GM19328 (cell line): ENCODE data around the gene VWA8.
"Not testable (repeated sequence)": the region's sequence is repeated elsewhere in the genome, so short reads cannot be mapped to it uniquely, and the experiment has no call there.

Source experiments
- ATAC-seq: cut with Tn5 transposase; IDR thresholded peaks from one replicate; pipeline ENCODE4 v1.9.1; 2021; ENCODE audit warnings: mild to moderate bottlenecking, moderate library complexity; ENCODE audit not compliant: unreplicated experiment

VWA8 gene

DNA sequence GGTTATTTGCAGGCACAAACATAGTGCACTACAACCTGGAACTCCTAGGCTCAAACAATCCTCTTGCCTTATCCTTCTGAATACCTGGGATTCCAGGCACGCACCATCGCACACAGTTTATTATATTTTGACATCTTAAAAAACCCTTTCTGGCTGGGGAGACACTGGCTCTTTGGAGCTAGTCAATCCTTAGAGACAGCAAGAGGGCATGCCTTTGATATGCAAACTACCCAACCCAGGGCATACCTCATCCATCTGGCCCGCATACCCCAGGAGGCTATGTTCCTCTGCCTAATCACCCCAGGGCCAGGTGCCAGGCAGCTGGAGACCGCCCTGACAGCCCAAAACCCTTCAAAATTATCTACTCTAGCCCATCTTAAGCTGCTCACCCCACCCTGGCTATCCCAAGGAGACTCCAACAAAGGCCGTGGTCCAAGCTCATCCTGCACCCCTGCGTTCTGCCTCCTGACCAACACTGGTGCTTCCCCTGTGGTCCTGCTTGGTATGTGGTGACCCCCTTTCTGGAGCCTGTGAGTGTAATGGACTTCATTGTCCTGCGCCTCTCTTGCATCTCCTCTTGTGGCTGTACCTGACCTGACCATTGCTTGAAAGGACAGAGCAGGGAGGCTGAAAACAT lies 417.1 kb downstream of the VWA8 start:
- ATAC-seq: no peak

GRCh38 chr13:41542799-41543198 lies 418.1 kb downstream of the VWA8 start:
- not testable (repeated sequence) for ATAC-seq

DNA sequence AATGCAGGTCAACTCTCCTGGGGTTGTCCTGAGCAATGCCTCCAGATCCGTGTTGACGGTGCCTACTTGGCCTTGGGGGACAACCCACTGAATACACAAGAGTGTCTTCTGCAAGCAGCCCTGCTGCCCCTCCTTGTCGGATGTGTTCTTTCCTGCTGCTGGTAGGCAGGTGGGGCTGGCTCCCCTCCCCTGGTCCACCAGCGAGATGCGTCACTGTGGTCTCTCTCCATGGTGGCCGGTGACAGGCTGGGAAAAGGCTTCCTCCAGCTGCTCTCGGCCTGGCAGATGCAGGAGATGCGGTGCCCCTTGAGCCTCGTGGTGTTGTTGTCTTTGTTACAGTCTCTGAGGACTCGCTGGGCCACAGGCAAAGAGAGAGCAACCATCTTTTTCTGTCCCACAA lies 418.6 kb downstream of the VWA8 start:
- no peak for ATAC-seq

GRCh38 chr13:41541142-41541938 lies 419.6 kb downstream of the VWA8 start:
- ATAC-seq: no peak

DNA sequence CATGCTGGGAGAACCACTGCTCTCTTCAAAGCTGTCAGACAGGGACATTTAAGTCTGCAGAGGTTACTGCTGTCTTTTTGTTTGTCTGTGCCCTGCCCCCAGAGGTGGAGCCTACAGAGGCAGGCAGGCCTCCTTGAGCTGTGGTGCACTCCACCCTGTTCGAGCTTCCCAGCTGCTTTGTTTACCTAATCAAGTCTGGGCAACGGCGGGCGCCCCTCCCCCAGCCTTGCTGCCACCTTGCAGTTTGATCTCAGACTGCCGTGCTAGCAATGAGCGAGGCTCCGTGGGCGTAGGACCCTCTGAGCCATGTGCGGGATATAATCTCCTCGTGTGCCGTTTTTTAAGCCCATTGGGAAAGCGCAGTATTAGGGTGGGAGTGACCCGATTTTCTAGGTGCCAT lies 420.7 kb downstream of the VWA8 start:
- ATAC-seq: not testable (repeated sequence)

- ATAC-seq: no peak
Measured at GRCh38 chr13:41533266-41534052, 427.4 kb downstream of the VWA8 start.

DNA sequence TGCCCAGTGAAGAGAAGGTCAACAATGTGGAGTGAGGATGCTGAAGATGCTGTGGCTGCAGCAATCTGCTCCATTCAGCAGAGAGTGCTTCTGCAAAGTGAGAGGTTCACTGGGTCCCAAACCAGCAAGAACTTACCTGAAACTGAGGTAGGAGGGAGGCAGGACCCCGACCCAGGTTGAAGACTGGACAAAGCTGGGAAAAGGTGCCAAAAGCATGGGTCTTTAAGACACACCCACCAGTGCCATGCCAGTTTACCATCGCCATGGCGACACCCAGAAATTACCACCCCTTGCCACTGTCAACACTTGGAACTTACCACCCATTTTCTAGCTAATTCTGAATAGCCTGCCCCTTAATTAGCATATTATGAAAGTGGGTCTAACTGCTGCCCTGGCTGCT lies 432.9 kb downstream of the VWA8 start:
- ATAC-seq: no peak

DNA sequence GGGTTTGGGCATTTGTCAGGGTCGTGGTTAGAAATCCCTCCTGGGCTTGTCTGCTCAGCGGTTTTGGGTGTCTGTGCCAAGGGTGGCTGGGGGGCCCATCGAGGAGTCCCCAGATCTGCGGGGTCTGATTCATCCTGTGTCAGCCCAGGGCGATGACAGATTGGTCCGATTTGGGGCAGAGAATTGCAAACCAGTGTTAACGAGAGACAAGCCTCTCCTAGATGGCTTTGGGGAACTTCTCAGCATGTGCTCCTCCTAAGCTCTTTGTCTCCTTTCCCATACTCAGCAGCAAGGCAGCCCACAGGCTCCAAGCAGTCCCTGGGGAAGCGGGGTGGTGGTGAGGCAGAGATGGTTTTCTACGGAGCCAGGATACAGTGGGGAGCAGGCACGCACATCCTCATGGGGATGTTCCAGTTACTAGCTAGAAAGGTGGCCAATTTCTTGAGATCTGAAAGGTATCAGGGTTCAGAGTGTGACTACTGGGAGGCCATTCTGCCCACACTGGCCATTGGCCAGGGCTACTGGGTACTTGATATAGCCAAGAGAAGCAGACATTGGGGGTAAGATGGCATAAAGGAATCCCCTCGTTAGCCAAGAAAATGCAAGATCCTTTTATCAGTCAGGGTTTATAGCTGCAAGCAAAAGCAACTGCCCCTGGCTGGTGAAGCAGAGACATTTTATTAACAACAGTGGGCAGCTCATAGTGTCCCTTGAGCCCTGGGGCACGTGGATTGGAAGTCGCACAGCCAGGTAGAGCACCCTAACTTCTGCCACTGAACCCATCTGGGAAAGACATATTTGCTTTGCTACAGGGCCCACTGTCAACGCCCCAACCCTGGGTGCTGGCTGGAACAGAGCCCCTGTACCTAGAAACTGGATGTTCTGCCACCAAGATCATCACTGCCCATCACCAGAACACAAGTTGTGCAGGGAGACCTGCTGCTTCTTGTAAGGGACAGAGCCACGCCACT lies 440.0 kb downstream of the VWA8 start:
- no peak for ATAC-seq

DNA sequence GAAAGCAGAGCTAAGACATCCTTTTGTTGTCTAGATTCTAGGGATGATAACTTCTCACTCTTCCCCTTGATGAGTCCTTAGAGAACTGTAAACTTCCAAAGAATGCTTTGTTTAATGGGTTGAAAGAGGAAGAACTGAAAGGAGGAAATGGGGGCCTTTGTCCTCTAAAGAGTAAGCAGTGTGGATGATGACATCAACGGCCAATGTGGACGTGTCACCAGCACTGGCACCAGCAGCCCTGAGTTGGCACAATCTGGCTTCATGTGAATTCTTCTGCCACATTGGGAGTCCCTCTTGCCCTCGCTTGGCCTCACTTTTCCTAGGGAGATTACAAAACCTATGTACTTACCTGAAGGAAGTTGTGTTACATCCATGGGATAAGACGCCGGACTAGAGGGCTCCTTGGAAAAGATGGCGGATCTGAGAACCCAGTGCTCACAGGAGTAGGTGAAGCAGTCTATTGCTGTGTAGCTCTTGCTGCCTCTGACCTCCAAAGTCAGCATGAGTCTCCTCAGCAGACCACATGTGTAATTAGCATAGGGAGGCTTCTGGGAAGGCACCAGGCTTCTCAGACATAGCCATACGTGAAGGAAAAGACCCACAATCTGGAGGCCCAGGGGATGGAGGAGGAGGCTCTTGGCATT lies 440.8 kb downstream of the VWA8 start:
- ATAC-seq: no peak
